PC-9 (cell line): ENCODE measurements around the gene UTP11. TPM values are rescaled to one million over a fixed set of nuclear protein-coding genes. Genes with fewer than 3 reads are reported as not detected.

ENCODE experiments used
- BruUV-seq: library from RNA; stranded (reverse); fragments of 400-500 nt; replicated peaks from 2 replicates; lab custom pipeline; 2021; lab: Mats Ljungman, UMichigan
- CTCF ChIA-PET: fragments of 300-600 bp; sonication (Branson Sonifier 250); formaldehyde crosslinking; loops from one replicate; lab custom pipeline; 2022; ENCODE audit warnings: antibody characterized with exemption; lab: Charles Lee
- POLR2A ChIA-PET: fragments of 300-600 bp; sonication (Branson Sonifier 250); formaldehyde crosslinking; loops from one replicate; lab custom pipeline; 2022; ENCODE audit warnings: antibody characterized with exemption; ENCODE audit not compliant: unreplicated experiment; lab: Charles Lee
- DNase-seq, 2 experiments: peaks; one replicate each; pipeline versions ENCODE4 v3.0.0 to v3.0.0-alpha.2; 2015 to 2022; ENCODE audit warnings: mixed read lengths in 1 of 2
- H2AFZ ChIP-seq: fragments of 200-600 bp; sonication (generic); 2 replicates; pipeline ENCODE4 v1.8.1; 2017; ENCODE audit warnings: antibody characterized with exemption
- H3F3A ChIP-seq: fragments of 200-600 bp; sonication (generic); 2 replicates; pipeline ENCODE4 v1.8.1; 2017; ENCODE audit warnings: antibody characterized with exemption, mild to moderate bottlenecking, low read depth; ENCODE audit not compliant: insufficient read depth
- H3K27ac ChIP-seq: fragments of 200-600 bp; sonication (generic); 2 replicates; pipeline ENCODE4 v1.6.1; 2016; ENCODE audit warnings: mixed run types
- H3K27me3 ChIP-seq: fragments of 200-600 bp; sonication (generic); 2 replicates; pipeline ENCODE4 v1.6.1; 2016; ENCODE audit warnings: low read depth, mixed run types; ENCODE audit not compliant: insufficient read depth
- H3K36me3 ChIP-seq: fragments of 200-600 bp; sonication (generic); 2 replicates; pipeline ENCODE4 v1.6.1; 2016; ENCODE audit warnings: low read depth, mixed run types
- H3K4me1 ChIP-seq: fragments of 200-600 bp; sonication (generic); replicated peaks from 2 replicates; pipeline ENCODE4 v1.6.1; 2016; ENCODE audit warnings: mixed run types; ENCODE audit not compliant: insufficient read depth
- H3K4me2 ChIP-seq: fragments of 200-600 bp; sonication (generic); 2 replicates; pipeline ENCODE4 v1.6.1; 2017; ENCODE audit warnings: mixed run types
- H3K4me3 ChIP-seq: fragments of 200-600 bp; sonication (generic); 2 replicates; pipeline ENCODE4 v1.6.1; 2016; ENCODE audit warnings: mixed run types
- H3K79me2 ChIP-seq: fragments of 200-600 bp; sonication (generic); 2 replicates; pipeline ENCODE4 v1.6.1; 2017; ENCODE audit warnings: low read depth, mixed run types
- H3K9me2 ChIP-seq: fragments of 200-600 bp; sonication (generic); 2 replicates; pipeline ENCODE4 v1.8.1; 2017; ENCODE audit warnings: mild to moderate bottlenecking; ENCODE audit not compliant: insufficient read depth
- H3K9me3 ChIP-seq: fragments of 200-600 bp; sonication (generic); 2 replicates; pipeline ENCODE4 v1.8.1; 2016; ENCODE audit warnings: low read depth; ENCODE audit not compliant: insufficient read depth
- H4K20me1 ChIP-seq: fragments of 200-600 bp; sonication (generic); 2 replicates; pipeline ENCODE4 v1.8.1; 2017; ENCODE audit not compliant: insufficient read depth
- CTCF ChIP-seq: fragments of 200-600 bp; sonication (generic); conservative IDR thresholded peaks from 2 replicates; pipeline ENCODE4 v1.6.1; 2017; ENCODE audit warnings: mixed run types, antibody characterized with exemption, mild to moderate bottlenecking, moderate library complexity
- EZH2 ChIP-seq: fragments of 200-600 bp; sonication (generic); IDR thresholded peaks from 2 replicates; pipeline ENCODE4 v1.8.0; 2017; ENCODE audit warnings: antibody characterized with exemption, low read depth
- intact Hi-C: fragments of 100-400 bp; cut with micrococcal nuclease; formaldehyde crosslinking; loops from one replicate; pipeline ENCODE4 v1.10.0; 2022; ENCODE audit not compliant: unreplicated experiment
- total RNA-seq: library from RNA; stranded (reverse); gene quantifications from 2 replicates; pipeline ENCODE4 v1.2.3, GENCODE V29; 2021

Gene UTP11
- total RNA-seq, 1 experiment from 2014 or later: 36.4 TPM

GRCh38 chr1:38052750-38053415 is 40.3 kb downstream of the UTP11 start:
- TF ChIP-seq CTCF (no peak), EZH2 (no peak)
- H2AFZ ChIP-seq: no peak overlapping the region
- no peaks in the 10 kb centered on the region for H3K9me2 ChIP-seq
- peaks cover 4% of the 10 kb centered on the region; the same call in 1 of the 2 replicates for H3K27me3 ChIP-seq
- H3K4me3 ChIP-seq: no peak overlapping the region
- POLR2A ChIA-PET: interaction anchor here (0.7 kb wide), 1 partner anchor 545 kb away, joined by 3 read pairs; no protein-coding TSS in a partner anchor
- no peaks in the 10 kb centered on the region for H3K9me3 ChIP-seq
- H3K4me1 ChIP-seq: no peaks in the 10 kb centered on the region
- H3F3A ChIP-seq: no peaks in the 10 kb centered on the region
- intact Hi-C loops: no loop called here
- peak overlapping the region; percentile 33; the same call in 1 of the 2 replicates for H3K4me2 ChIP-seq
- no peaks in the 10 kb centered on the region for H3K36me3 ChIP-seq
- no peaks in the 10 kb centered on the region for H4K20me1 ChIP-seq
- no peaks in the 10 kb centered on the region for H3K79me2 ChIP-seq
- no TSS peak for BruUV-seq
- no peak overlapping the region for H3K27ac ChIP-seq
- DNase-seq: no peak
- CTCF ChIA-PET: no interaction called here

GRCh38 chr1:38053416-38054091 is 41.0 kb downstream of the UTP11 start:
- Histone ChIP-seq H3K27me3 (no peaks in the 10 kb centered on the region), H3K36me3 (no peaks in the 10 kb centered on the region), H2AFZ (no peak overlapping the region), H3K4me2 (peak overlapping the region; percentile 33; the same call in 1 of the 2 replicates), H3K4me3 (no peak overlapping the region), H3F3A (no peaks in the 10 kb centered on the region), H3K4me1 (no peaks in the 10 kb centered on the region), H3K9me2 (no peaks in the 10 kb centered on the region), H4K20me1 (no peaks in the 10 kb centered on the region), H3K9me3 (no peaks in the 10 kb centered on the region), H3K27ac (no peak overlapping the region), H3K79me2 (no peaks in the 10 kb centered on the region)
- ChIA-PET CTCF (no interaction called here), POLR2A (interaction anchor here (0.6 kb wide), 1 partner anchor 20 kb away, joined by 3 read pairs; no protein-coding TSS in a partner anchor)
- intact Hi-C loops: no loop called here
- BruUV-seq: no TSS peak
- DNase-seq: no peak
- TF ChIP-seq EZH2 (no peak), CTCF (no peak)

GRCh38 chr1:38055398-38055797 is 42.9 kb downstream of the UTP11 start:
- Histone ChIP-seq H4K20me1 (no peaks in the 10 kb centered on the region), H3K4me1 (no peaks in the 10 kb centered on the region), H2AFZ (no peak overlapping the region), H3K27ac (no peak overlapping the region), H3K4me3 (no peak overlapping the region), H3K27me3 (peaks cover 4% of the 10 kb centered on the region; the same call in 1 of the 2 replicates), H3K9me3 (no peaks in the 10 kb centered on the region), H3F3A (no peaks in the 10 kb centered on the region), H3K4me2 (no peak overlapping the region), H3K36me3 (no peaks in the 10 kb centered on the region), H3K9me2 (no peaks in the 10 kb centered on the region), H3K79me2 (no peaks in the 10 kb centered on the region)
- intact Hi-C loops: no loop called here
- ChIA-PET POLR2A (no interaction called here), CTCF (no interaction called here)
- DNase-seq: no peak
- no peak for TF ChIP-seq CTCF
- no peak for TF ChIP-seq EZH2
- BruUV-seq: no TSS peak
